Stimulated activated CD4-positive, alpha-beta T cell treated with anti-CD3 and anti-CD28 coated beads, Interleukin-2, amount 100 ng/mL, for 4 hours (primary cell): ENCODE results near the gene MBP.

Source experiments
- DNase-seq: peaks from one replicate; pipeline ENCODE4 v3.0.0-alpha.2; 2020; ENCODE audit warnings: low read depth

MBP gene

GRCh38 chr18:77047803-77048419 lies 84.7 kb downstream of the MBP start:
- DNase-seq, result no peak

DNA sequence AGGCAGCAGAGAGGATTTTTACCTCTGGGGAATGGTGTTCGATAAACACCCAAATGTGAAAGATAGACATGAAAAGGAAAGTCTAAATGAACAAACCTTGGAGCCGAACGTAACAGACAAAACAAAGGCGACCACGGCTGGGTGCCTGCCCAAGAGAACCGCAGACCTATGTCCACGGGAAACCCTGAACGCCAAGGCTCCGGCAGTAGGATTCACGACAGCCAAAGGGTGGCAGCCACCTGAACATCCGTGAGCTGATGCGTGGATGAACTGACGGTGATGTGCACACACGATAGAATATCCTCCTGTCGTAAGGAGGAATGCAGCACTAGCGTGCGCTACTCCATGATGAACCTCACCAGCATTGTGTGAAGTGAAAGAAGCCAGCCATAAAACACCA lies 85.6 kb downstream of the MBP start:
- DNase-seq, result no peak

GRCh38 chr18:77046409-77046808 lies 86.2 kb downstream of the MBP start:
- DNase-seq, result no peak

DNA sequence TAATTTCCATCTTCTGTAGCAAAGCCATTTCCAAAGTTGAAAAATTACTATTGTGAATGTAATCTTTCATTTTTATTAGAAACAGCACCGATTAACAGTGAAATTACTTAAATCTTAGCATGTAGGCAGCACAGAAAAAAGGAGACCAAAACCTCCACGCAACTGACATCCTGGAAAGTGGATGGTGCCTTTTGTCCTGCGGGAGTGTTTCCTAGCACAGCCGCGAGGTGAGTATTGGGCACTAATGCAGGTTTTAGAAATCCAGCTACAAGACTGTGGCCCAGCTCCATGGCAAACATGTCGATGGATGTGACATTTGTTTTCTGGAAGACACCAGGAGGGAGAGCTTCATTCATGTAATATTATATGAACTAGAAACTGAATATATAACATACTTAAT lies 86.9 kb downstream of the MBP start:
- DNase-seq, result no peak

DNA sequence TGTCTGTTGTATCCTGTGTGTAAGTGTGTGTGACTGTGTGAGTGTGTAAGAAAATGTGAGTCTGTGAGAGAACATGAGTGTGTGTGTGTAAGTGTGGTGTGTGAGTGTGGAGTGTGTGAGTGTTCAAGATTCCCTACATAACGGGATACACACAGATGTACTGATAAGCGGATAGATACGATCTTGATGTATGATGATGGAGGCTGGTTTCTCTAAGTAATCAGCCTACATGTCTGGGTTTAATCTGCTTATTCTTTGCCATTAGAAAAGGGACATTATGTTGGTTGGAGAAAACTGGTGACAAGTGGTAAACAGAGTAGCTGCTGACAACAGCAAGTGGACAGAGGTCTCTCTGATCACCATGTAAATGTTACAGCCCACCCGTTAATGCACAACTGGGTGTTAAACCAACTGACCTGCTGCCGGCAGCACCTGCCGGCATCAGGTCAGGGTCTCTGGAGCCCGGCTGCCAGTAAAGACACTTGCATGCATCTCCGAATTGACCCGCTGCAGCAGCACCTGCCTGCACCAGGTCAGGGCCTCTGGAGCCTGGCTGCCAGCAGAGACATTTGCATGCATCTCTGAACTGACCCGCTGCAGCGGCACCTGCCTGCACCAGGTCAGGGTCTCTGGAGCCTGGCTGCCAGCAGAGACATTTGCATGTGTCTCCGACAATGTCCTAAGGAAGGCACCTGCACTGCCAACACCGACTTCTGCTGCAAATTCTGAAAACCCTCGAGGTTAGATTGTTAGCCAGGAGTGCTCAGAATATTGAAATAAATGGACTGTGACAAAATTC lies 87.5 kb downstream of the MBP start:
- DNase-seq, result no peak

- no peak for DNase-seq
Observed at GRCh38 chr18:77043541-77044280, 88.9 kb downstream of the MBP start.

- no peak for DNase-seq
Observed at GRCh38 chr18:77042583-77042982, 90.0 kb downstream of the MBP start.

GRCh38 chr18:77039196-77040130 lies 93.1 kb downstream of the MBP start:
- DNase-seq, result no peak

- DNase-seq, result no peak
Observed at GRCh38 chr18:77038182-77038858, 94.3 kb downstream of the MBP start.

DNA sequence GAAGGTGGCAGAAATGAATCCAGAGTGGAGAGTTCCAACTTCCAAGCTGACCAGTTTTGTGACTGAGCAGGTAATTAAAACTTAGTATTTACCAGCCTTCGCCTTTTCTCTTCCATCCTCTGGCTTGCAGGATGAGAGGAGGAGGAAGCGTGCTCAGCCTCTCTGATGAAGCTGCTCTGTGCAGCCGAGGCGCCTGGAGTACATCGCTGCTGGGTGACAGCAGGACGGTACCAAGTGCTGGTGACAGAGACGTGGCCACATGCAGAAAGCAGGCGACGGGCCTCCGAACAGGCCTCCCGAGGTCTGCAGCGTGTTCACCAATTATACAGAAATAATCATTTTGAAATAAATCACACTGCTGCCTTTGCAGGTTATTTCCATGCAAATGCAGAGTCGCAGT lies 95.0 kb downstream of the MBP start:
- no peak for DNase-seq

DNA sequence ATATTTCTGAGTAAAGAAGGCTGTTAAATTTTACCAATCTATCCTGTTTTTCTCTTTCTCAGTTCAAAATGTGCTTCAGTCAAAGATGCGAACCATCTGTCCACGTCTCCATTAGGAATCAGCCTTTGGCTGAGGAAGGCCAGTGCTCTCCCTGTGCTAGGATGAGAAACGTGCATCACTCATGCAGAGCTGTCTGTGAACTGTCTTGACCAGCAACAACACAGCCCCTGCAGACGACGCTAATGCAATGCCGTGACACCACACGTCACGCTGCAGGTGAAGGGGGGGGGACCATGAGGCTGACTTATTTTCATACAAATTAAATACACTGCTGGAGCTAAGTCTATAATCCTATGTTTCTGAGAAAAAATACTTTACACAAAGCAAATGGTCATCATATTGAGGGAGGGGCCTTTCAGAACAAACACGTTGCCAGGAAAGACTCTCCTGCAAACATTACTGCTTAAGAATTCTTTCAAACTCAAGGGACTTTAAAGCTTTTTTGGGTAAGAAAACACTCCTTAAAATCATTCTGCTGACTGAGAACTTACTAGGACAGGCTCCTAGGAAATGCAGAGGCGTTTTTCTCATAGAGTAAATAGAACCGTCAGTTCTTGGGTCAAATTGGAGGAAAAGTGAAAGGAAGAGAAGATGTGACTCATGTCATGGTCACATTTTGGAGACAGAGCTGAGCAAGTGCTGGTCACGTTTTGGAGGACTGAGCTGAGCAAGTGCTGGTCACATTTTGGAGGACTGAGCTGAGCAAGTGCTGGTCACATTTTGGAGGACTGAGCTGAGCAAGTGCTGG lies 97.0 kb downstream of the MBP start:
- no peak for DNase-seq

DNA sequence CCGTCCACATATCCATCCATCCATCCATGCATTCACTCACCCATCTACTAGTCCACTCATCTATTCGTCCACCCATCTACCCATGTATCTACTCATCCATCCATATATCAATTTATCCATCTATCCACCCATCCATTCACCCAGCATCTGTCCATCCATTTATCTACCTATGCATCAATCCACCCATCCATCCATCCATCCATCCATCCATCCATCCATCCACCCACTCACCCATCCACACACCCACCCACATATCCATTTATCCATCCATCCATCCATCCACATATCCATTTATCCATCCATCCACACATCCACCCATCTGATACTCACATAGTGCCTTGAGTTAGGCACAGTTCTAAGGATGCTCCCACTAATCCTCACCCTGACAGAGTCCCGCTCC lies 99.0 kb downstream of the MBP start:
- DNase-seq, result no peak

DNA sequence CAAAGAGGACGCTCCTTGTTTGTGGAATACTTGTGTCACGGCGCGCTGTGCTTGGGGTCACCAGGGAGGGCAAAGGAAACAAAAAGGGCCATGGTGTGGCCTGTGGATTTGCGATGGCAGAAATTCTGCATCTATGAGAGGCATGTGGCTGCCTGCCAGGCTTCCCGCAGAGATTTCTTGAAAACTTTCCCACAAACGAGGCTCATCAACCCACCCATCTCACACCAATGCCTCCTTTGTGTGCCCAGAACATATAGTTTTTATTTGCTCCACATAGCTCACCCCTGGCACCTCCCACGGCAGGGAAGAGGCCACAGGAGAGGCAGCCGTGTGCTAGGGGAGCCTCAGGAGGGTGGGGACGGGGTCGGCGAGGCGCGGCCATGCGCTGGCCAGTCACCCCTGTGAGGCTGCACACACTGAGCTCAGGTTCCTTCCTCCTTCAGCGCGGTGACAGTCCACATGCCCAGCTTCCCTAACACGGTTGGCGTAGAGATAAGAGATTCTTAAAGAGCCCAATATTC lies 100.3 kb downstream of the MBP start:
- DNase-seq, result no peak

DNA sequence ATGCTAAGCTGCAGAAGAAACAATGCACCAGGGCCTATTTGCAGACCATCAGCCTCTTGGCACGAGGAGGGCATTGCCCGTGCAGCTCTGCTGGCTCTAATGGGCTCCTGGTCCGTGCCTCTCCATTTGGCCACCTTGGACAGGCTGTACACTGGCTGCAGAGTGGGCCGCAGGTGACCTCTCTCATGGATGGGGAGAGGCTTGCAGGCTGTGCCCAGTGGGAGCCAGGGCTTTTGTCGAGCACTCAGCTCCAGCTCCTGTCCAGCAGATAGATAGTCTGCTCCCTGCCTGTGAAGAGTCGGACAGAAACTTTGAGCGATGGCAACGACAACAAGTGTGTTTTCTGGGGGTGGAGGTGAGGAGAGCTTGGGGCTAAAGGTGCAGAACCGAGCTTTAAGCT lies 100.9 kb downstream of the MBP start:
- DNase-seq, result no peak

DNA sequence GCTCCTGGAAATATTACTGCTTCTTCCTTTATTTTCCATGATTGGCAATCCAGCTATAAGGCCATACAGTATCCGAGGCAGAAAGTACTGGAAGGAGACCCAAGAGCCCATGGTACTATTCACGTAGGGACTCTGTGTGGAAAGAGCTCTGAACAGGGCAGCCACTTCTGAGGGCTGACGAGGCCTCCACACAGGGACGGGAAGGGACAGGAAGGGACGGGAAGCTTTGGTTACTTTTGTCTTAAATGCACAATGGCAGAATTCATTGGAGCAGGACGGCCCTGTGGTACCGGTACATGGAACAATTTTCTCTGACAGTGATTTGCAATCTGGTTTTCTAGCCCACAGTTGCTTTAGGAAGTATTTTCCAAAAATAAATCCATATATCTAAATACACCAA lies 102.4 kb downstream of the MBP start:
- DNase-seq, result no peak

DNA sequence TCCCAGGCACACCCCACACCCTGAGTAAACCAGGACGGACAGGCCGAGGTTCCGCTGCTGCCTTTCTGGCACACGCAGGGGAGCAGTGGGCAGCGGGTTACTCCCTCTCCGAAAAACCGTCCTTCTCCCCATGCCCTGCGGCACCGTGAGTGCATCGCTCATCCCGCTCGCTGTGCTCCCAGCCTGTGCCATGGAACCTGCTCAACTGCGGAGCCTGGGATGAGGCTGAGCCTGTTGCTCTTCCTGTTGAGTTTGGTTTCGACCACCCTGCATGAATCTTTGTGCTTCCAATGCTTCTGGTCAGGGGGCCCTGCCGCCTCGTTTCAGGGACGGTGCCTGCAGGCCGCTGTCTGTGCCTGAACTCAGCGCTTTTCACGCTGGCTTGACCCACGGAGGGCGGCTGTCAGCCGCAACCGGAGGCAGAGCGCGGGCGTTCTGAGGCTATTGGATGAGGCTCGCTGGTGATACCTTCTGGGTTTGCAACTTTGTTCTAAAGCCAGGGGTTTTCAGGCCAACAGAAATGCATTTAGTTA lies 106.7 kb downstream of the MBP start:
- DNase-seq, result no peak

- DNase-seq, result no peak
Observed at GRCh38 chr18:77025123-77025522, 107.5 kb downstream of the MBP start.

DNA sequence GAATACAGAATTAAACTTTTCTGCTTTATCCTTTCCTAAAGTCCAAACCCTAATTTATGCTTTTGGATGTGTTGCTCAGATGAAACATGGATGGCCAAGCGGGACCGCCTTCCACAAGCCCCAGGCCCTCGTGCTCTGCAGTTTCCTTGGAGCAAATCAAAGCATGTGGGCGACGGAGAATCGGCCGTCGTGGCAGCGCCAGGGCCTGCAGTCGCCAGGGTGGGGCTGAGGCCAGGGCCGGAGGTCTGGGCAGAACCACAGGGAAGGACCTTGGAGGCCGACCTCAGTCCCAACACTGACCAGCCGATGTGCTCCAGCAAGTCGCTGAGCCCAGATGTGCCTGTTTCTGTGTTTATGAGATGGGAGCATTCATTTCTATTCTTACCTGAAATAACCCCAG lies 108.1 kb downstream of the MBP start:
- DNase-seq, result no peak

DNA sequence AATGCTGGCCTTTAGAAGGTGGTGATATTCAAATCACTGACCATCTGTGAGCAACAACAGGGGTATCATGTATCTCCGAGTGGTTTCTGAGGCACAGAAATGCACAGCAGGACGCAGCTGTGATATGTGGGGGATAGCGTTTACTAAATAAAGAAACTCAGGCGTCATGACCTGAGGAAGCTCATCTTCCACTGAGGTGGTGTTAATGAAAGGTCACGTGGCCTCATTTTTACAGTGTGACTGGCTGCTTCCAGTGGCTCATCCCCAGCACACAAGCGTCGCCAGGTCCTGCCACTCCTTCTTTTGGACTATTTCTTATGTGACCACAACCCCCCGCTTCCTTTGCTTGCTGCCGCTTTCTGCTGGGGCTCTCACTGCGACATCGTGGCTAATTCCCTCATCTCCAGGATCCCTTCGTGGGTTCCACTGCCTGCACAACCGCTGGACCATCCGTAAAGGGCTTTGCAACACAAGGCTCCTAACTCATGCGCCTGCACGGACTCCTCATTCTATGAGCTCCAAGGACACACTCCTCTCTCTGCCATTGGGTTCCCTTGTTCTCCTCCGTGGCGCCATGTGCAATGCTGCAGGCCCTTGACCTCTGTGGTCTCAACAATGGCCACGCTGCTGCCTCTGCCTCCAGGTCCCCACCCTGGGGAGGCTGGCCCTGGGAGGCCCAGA lies 109.3 kb downstream of the MBP start:
- DNase-seq, result no peak

GRCh38 chr18:77022556-77022955 lies 110.0 kb downstream of the MBP start:
- DNase-seq, result no peak
